ENCODE measurements around the gene NLGN1. TPM values are rescaled to one million over a fixed set of nuclear protein-coding genes. Genes with fewer than 3 reads are reported as not detected.

The NLGN1 gene
- total RNA-seq, 1 experiment from 2014 or later, result 0.85 TPM

GRCh38 chr3:173891272-173892100, 493.9 kb downstream of the NLGN1 start:
- in situ Hi-C loops (cut with HindIII; ENCODE audit: low pct_unique_long_range_greater_than_20kb, low sequenced_read_pairs), result no loop called here
- BruUV-seq (replicated peaks), result no TSS peak

GRCh38 chr3:173892547-173892946, 495.0 kb downstream of the NLGN1 start:
- Histone ChIP-seq H3K4me1 (ENCODE audit: control insufficient read depth, insufficient read depth, low read length) (no peaks in the 10 kb centered on the region), H3K36me3 (ENCODE audit: control insufficient read depth, insufficient read depth, low read length) (no peaks in the 10 kb centered on the region), H3K27ac (ENCODE audit: low read length) (no peak overlapping the region), H3K27me3 (ENCODE audit: control insufficient read depth, insufficient read depth, low read length) (no peaks in the 10 kb centered on the region), H3K4me3 (ENCODE audit: low read depth in 2 of 2, low read length in 2 of 2) (no peak overlapping the region), H3K9me3 (ENCODE audit: control insufficient read depth, insufficient read depth, low read depth, low read length) (0 out of 2 replicates have a peak, but pooled peaks cover 3% of the 10 kb centered on the region)
- TF ChIP-seq TCF7L2 (IDR thresholded peaks at IDR 0.05; ENCODE audit: low read depth, low read length), result no peak
- no peak for TF ChIP-seq SIN3A (IDR thresholded peaks at IDR 0.05; ENCODE audit: borderline replicate concordance, insufficient read depth, low read depth, low read length)
- DNase-seq (ENCODE audit: low read depth, low spot score) (no peak), ATAC-seq (no peak)
- in situ Hi-C loops (cut with HindIII; ENCODE audit: low pct_unique_long_range_greater_than_20kb, low sequenced_read_pairs), result no loop called here
- ChIA-PET CTCF (no interaction called here), POLR2A (no interaction called here)
- BruUV-seq (replicated peaks), result no TSS peak
- intact Hi-C loops (cut with micrococcal nuclease; ENCODE audit: unreplicated experiment), result no loop called here

More at GRCh38 chr3:173891272-173892100, 493.9 kb downstream of the NLGN1 start:
- no peak overlapping the region for H3K4me3 ChIP-seq (ENCODE audit: low read depth in 2 of 2, low read length in 2 of 2)
- intact Hi-C loops (cut with micrococcal nuclease; ENCODE audit: unreplicated experiment), result no loop called here
- TF ChIP-seq SIN3A (IDR thresholded peaks at IDR 0.05; ENCODE audit: borderline replicate concordance, insufficient read depth, low read depth, low read length), result no peak
- no peak for TF ChIP-seq POLR2AphosphoS5 (IDR thresholded peaks at IDR 0.05; ENCODE audit: low read depth, low read length)
- TF ChIP-seq, protein P1, sequence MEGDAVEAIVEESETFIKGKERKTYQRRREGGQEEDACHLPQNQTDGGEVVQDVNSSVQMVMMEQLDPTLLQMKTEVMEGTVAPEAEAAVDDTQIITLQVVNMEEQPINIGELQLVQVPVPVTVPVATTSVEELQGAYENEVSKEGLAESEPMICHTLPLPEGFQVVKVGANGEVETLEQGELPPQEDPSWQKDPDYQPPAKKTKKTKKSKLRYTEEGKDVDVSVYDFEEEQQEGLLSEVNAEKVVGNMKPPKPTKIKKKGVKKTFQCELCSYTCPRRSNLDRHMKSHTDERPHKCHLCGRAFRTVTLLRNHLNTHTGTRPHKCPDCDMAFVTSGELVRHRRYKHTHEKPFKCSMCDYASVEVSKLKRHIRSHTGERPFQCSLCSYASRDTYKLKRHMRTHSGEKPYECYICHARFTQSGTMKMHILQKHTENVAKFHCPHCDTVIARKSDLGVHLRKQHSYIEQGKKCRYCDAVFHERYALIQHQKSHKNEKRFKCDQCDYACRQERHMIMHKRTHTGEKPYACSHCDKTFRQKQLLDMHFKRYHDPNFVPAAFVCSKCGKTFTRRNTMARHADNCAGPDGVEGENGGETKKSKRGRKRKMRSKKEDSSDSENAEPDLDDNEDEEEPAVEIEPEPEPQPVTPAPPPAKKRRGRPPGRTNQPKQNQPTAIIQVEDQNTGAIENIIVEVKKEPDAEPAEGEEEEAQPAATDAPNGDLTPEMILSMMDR (IDR thresholded peaks at IDR 0.05), result no peak
- TF ChIP-seq REST (IDR thresholded peaks at IDR 0.05; ENCODE audit: insufficient read depth in 1 of 2, low read depth in 2 of 2, low read length in 1 of 2), result no peak
- no peak for TF ChIP-seq TCF7L2 (IDR thresholded peaks at IDR 0.05; ENCODE audit: low read depth, low read length)
- POLR2A ChIA-PET, result no interaction called here
- DNase-seq (ENCODE audit: low read depth, low spot score) (no peak), ATAC-seq (no peak)
- H3K27ac ChIP-seq (ENCODE audit: low read length), result no peak overlapping the region
- H3K27me3 ChIP-seq (ENCODE audit: control insufficient read depth, insufficient read depth, low read length), result no peaks in the 10 kb centered on the region
- no peaks in the 10 kb centered on the region for H3K4me1 ChIP-seq (ENCODE audit: control insufficient read depth, insufficient read depth, low read length)
- CTCF ChIA-PET, result interaction anchor here (0.6 kb wide), 1 partner anchor 11 kb away, joined by 11 read pairs; no protein-coding TSS in a partner anchor
- H3K36me3 ChIP-seq (ENCODE audit: control insufficient read depth, insufficient read depth, low read length), result no peaks in the 10 kb centered on the region
- H3K9me3 ChIP-seq (ENCODE audit: control insufficient read depth, insufficient read depth, low read depth, low read length), result 0 out of 2 replicates have a peak, but pooled peaks cover 3% of the 10 kb centered on the region

DNA sequence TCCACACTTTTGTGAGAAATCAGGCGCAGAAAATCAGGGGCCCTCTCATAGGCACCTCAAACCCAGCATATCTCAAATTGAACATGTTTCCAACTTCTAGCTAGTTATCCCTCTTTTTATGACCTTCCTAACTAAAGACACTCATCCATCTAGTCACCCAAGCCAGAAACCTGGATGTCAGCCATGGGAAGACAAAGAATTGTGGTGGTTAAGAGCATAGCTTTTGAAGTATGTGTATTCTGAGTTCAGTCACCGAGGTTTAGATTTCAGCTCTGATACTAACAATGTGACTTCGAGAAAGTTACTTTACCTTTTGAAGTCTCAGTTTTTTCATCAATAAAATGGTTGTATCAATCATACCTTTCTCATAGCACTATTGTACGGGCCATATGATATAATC, 495.5 kb downstream of the NLGN1 start:
- Histone ChIP-seq H3K36me3 (ENCODE audit: control insufficient read depth, insufficient read depth, low read length) (no peaks in the 10 kb centered on the region), H3K4me1 (ENCODE audit: control insufficient read depth, insufficient read depth, low read length) (no peaks in the 10 kb centered on the region), H3K9me3 (ENCODE audit: control insufficient read depth, insufficient read depth, low read depth, low read length) (0 out of 2 replicates have a peak, but pooled peaks cover 3% of the 10 kb centered on the region), H3K27ac (ENCODE audit: low read length) (no peak overlapping the region), H3K27me3 (ENCODE audit: control insufficient read depth, insufficient read depth, low read length) (no peaks in the 10 kb centered on the region), H3K4me3 (ENCODE audit: low read depth in 2 of 2, low read length in 2 of 2) (no peak overlapping the region)
- ChIA-PET POLR2A (no interaction called here), CTCF (no interaction called here)
- no peak for DNase-seq (ENCODE audit: low read depth, low spot score)
- BruUV-seq (replicated peaks), result no TSS peak
- ATAC-seq, result no peak
- in situ Hi-C loops (cut with HindIII; ENCODE audit: low pct_unique_long_range_greater_than_20kb, low sequenced_read_pairs), result no loop called here
- intact Hi-C loops (cut with micrococcal nuclease; ENCODE audit: unreplicated experiment), result no loop called here
- TF ChIP-seq TCF7L2 (IDR thresholded peaks at IDR 0.05; ENCODE audit: low read depth, low read length) (no peak), SIN3A (IDR thresholded peaks at IDR 0.05; ENCODE audit: borderline replicate concordance, insufficient read depth, low read depth, low read length) (no peak), REST (IDR thresholded peaks at IDR 0.05; ENCODE audit: insufficient read depth in 1 of 2, low read depth in 2 of 2, low read length in 1 of 2) (no peak), POLR2AphosphoS5 (IDR thresholded peaks at IDR 0.05; ENCODE audit: low read depth, low read length) (no peak)
- TF ChIP-seq, protein P1 (IDR thresholded peaks at IDR 0.05), result no peak

Measured in Panc1 (cell line).